ENCODE measurements around the gene ARHGAP42.

Gene ARHGAP42

GRCh38 chr11:100799445-100799844, 112.4 kb downstream of the ARHGAP42 start:
- DNase-seq (ENCODE audit: low read depth in 2 of 2) = no peak

DNA sequence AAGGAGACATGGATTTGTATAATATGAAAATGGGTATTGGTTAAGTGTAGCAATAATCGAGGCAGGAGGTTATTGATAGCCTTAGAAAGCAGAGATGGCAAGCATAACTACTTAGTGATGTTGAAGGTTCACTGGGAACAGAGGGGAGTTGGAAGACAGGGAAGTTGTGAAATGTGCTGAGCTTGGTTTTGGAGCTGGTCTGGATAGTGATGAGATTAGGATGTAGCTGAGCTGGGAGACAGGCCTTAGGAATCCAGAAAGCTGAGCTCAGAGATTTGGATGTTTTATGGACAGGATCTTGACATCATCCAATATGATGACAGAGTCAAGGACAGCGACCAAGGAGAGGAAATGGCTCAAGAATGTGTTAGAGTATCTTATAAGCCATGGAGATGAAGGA, 113.1 kb downstream of the ARHGAP42 start:
- no peak for DNase-seq (ENCODE audit: low read depth in 2 of 2)

- DNase-seq (ENCODE audit: low read depth in 2 of 2) = no peak
Observed at GRCh38 chr11:100801225-100801999, 114.3 kb downstream of the ARHGAP42 start.

DNA sequence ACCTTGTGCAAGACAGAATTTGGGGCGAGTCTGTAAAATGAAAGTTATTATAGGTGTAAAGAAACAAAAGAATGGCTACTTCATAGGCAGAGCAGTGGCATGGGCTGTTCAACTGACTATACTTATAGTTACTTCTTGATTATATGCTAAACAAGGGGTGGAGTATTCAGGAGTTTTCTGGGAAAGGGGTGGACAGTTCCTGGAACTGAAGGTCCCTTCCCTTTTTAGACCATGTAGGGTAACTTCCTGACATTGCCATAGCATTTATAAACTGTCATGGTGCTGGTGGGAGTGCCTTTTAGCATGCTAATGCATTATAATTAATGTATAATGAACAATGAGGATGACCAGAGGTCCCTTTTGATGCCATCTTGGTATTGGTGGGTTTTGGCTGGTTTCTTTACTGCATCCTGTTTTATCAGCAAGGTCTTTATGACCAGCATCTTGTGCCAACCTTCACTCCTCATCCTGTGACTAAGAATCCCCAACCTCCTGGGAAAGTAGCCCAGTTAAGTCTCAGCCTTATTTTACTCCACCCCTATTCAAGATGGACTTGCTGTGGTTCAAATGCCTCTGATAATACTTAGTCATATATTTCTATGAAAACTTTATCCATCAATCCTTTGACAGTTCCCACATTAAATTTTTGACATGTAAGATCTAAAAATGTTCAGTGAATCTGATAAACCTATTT, 118.6 kb downstream of the ARHGAP42 start:
- DNase-seq (ENCODE audit: low read depth in 2 of 2) = no peak

DNA sequence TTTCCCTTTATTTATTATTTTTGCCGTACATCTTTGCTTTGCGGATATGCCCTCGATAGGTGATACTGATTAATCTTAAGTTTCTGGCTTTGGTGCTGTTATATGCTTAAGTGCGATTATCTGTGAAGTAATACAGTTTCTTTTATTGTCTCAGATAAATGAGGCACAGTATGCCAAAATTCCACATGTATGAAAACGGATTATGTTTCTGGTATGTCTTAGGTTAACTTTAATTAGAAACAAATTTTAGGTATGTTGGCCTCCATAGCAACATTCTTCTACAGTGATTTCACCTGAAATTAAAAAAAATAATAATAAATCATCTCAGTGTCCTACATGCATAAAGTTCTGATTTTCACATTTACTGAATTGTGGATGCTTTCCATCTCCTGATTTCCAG, 119.2 kb downstream of the ARHGAP42 start:
- no peak for DNase-seq (ENCODE audit: low read depth in 2 of 2)

DNA sequence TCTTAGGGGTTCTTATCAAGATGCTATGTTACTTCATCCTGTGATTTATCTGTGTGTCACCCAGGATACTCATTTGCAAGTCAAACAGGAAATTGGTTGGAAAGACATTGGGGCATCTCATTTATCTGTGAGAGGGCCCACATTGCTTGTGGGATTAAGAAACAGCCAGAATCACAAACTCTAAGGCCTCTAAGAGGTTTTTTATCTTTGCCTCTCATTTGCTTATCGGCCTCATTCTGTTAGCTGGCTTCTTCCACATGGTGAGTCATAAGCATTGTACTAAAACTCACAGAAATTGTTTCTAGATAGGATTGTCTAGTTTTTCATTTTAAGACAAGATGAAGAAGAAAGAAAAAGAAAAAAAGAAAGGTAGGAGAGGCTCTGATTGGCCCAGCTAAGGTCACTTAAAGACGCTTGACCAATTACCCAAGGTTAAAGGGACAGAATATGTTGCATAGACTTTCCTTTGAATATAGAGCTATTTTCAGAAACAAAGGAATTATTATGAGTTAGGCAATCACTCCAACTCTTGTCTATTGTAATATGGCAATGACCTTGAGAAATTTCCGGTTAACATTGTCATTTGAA, 121.9 kb downstream of the ARHGAP42 start:
- no peak for DNase-seq (ENCODE audit: low read depth in 2 of 2)

GRCh38 chr11:100810146-100810545, 123.1 kb downstream of the ARHGAP42 start:
- DNase-seq (ENCODE audit: low read depth in 2 of 2) = peak; percentile 60 to 62

DNA sequence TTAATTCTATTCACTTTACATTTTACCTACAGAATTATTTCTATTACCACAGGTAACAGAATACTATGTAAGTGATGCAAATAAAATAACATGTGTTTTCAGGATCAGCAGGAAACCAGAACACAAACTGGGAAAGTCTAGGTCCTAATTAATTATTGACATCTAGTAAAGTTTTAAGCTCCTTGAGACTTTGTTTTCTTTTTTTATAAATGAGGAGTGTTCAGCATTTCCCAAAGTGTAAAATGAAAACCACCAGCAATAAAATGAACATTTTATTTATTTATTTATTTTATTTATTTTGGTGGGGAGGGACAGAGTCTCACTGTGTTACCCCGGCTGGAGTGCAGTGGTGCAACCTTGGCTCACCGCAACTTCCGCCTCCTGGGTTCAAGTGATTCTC, 123.6 kb downstream of the ARHGAP42 start:
- DNase-seq (ENCODE audit: low read depth in 2 of 2) = no peak

DNA sequence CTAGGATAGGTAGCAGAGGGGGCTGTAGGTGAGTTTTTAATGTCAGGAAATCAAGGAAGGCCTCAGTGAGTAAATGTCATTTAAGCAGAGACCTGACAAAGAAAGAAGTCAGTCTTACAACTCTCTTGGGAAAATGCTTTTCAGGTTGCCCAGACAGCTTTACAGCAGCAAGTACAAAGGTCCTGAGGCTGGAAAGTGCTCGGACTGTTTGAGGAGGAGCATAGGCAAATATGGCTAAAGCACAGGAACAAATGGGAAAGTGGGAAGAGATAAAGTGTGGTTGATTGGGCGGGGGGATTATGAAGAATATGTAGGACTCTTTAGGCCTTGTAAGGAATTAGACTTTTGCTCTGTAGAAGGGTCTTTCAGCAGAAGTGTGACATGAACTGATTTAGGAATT, 125.4 kb downstream of the ARHGAP42 start:
- DNase-seq (ENCODE audit: low read depth in 2 of 2) = no peak

GRCh38 chr11:100815787-100816330, 128.8 kb downstream of the ARHGAP42 start:
- DNase-seq (ENCODE audit: low read depth in 2 of 2) = no peak

DNA sequence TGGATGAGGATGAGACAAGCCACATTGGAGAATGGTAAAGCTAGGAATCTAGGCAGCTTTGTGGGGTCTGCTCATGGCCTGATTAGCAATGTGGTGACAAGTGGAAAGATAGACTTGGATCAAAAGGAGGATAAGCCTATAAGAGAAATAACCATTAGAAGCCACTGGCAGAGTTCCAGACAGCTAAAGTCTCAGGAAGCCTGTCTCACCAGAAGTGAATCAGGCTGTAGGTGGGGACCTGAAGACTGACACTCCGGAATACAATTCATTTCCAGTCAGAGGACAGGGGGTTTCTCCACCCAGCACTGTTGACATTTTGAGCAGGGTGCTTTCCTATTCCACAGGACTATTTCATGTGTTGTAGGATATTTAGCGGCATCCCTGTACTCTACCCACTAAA, 129.7 kb downstream of the ARHGAP42 start:
- DNase-seq (ENCODE audit: low read depth in 2 of 2) = no peak

- no peak for DNase-seq (ENCODE audit: low read depth in 2 of 2)
Observed at GRCh38 chr11:100817620-100818019, 130.5 kb downstream of the ARHGAP42 start.

GRCh38 chr11:100820621-100821020, 133.5 kb downstream of the ARHGAP42 start:
- DNase-seq (ENCODE audit: low read depth in 2 of 2) = no peak

- no peak for DNase-seq (ENCODE audit: low read depth in 2 of 2)
Observed at GRCh38 chr11:100821198-100821597, 134.1 kb downstream of the ARHGAP42 start.

DNA sequence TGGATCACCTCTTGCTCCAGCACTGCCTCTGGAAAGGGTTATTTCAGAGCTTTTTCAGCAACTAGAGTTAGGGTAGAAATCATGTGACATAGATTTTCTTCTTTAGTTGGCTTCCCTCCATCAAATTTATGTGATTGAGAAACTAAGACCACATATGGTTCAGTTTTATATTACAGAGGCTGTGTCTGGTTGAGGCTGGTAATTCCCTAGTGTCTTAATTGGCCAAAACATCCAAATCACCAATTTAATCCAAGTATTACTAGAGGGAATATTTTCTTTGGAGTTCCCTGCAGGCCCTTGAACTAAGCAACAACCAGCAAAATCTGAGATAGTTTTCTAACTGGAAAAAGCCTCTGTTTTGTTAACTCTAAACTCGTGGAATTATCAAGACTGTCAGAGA, 136.3 kb downstream of the ARHGAP42 start:
- DNase-seq (ENCODE audit: low read depth in 2 of 2) = peak; percentile 83 to 84

- DNase-seq (ENCODE audit: low read depth in 2 of 2) = no peak
Observed at GRCh38 chr11:100824041-100824809, 137.1 kb downstream of the ARHGAP42 start.

DNA sequence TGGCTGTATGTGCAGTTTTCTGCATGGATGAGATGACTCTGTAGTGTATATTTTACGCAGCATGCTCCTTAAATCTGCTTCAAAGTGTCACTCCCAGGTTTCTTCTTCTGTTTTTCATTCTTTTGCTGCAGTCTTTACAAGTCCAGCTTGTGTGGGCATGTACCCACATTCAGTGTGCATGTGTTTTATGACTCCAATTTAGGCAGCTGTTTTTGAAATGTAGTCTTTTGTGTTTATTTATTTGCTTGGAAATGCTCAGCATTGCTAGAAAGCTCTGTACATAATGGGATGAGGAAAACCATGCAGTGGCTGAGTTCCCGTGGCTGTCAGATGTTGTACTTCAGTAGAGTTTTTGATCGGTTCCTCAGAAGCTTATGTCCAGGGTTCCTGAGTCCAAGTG, 138.5 kb downstream of the ARHGAP42 start:
- DNase-seq (ENCODE audit: low read depth in 2 of 2) = no peak

DNA sequence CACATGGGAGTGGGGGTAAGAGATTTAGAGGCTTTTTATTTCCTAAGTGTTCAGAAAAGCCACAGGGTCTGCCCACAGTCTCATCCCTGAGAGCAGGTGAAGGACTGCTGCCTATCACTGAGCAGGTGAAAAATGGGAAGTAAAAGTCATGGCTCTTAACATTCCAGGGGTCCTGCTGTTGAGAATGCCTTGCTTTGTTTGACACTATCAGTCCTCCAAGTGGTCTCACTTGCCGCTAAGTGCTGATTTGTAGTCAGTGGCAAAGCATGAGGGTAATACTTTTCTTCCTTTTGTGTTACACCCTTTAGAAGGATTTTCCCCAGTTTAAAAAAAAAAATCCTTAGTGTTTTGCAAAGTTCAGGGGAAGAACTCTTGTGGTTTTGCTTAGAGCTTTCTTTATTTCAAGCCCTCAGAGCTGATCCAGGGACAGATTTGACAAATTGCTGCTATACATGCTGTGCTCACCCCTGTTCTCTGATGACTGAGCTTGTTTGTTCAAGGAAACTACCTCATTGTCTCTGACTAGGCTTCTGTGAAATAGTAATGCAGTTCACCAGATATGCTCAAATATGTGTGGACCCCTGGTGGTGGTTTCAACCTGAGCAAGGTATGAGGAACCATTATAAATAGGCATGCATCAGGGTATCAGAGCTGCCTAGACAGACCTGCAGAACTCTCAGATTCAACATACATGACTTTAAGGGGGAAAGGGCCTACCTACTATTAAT, 141.0 kb downstream of the ARHGAP42 start:
- DNase-seq (ENCODE audit: low read depth in 2 of 2) = no peak

GRCh38 chr11:100830274-100830673, 143.2 kb downstream of the ARHGAP42 start:
- no peak for DNase-seq (ENCODE audit: low read depth in 2 of 2)

DNA sequence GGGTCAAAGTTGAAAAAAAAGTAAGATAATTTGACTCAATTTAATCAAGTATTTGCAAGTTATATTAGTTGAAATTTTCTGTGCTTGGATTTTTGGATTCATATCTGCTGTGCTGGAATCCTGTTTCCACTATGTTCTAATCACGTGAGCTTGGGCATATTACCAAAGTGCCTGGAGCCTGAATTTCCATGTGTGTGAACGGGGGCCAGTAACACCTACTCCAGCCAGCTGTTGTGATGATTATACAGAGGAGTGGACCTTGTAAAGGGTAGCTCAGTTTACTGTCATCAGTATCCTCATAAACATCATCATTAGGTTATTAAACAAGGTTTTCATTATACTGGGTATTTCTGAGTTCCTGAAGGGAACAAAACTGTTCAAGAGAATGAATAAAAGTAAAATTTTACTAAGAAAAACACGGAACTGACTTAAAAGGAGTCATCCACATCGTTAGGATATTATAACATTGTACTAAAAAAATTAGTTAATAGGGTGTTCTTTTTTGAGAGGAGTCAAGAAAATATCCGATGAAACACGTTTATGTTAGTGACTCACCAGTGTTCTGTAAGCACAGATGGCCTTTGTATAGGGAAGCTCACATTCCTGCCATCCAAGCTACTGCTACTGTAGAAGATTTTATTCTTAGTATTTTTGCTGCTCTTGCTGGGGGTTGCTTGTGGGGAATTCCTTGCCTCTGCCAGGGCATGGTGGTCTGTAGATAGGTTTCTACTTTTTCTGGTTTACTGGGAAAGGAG, 144.1 kb downstream of the ARHGAP42 start:
- DNase-seq (ENCODE audit: low read depth in 2 of 2) = no peak
